Activated naive CD4-positive, alpha-beta T cell treated with anti-CD3 and anti-CD28 coated beads, Interleukin-2, amount 10 ng/mL, durations not matched to agents 5 hours and 36 hours (primary cell): ENCODE measurements around the gene NAPSA. TPM values are rescaled to one million over a fixed set of nuclear protein-coding genes. Genes with fewer than 3 reads are reported as not detected.

Experiments used
- total RNA-seq, 2 experiments: library from RNA; stranded (reverse); gene quantifications; one replicate each; pipeline ENCODE4 v1.2.3, GENCODE V29; 2021

NAPSA gene
- 1 to 10 TPM; 3.0 to 4.5 TPM for total RNA-seq

DNA sequence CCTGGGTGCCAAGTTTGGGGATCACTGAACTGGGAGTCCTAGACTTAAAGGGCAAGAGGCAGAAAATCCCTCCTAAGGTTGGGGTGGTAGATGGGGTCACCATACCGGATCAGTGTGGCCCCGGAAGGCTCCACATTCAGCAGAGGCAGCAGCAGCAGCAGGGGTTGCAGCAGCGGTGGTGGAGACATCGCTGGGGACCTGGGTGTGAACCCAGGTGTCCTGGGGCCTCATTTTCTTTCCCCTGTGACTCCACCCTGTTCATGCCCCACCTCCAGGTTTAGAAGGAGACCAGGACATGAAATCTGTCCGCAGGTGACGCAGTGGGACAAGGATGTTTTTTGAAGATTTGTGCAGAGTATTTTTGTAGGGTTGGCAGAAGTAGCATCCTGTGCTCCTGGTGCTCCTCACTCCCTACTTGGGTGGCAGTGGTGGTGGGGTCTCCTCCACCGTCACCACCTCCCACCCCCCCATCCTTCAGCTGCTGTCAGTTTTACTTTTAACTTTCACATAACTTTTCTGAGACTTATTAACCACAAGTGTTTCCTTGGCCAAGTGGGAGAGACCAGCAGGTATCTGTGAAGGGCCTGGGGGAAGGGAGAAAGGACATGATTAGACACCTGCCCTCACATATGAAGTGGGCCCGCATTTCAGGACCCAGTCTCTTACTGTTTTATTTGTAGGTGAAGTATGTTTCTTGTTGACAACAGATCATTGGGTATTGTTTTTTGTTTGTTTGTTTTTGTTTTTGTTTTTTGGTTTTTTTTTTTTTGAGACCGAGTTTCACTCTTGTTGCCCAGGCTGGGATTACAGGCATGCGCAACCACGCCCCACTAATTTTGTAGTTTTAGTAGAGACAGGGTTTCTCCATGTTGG is at the start of gene NAPSA:
Gene NAPSA (minus strand): TSS at position 206 of the 873 bp plus-strand sequence. CDS start 18 bp downstream, at position 188.

DNA sequence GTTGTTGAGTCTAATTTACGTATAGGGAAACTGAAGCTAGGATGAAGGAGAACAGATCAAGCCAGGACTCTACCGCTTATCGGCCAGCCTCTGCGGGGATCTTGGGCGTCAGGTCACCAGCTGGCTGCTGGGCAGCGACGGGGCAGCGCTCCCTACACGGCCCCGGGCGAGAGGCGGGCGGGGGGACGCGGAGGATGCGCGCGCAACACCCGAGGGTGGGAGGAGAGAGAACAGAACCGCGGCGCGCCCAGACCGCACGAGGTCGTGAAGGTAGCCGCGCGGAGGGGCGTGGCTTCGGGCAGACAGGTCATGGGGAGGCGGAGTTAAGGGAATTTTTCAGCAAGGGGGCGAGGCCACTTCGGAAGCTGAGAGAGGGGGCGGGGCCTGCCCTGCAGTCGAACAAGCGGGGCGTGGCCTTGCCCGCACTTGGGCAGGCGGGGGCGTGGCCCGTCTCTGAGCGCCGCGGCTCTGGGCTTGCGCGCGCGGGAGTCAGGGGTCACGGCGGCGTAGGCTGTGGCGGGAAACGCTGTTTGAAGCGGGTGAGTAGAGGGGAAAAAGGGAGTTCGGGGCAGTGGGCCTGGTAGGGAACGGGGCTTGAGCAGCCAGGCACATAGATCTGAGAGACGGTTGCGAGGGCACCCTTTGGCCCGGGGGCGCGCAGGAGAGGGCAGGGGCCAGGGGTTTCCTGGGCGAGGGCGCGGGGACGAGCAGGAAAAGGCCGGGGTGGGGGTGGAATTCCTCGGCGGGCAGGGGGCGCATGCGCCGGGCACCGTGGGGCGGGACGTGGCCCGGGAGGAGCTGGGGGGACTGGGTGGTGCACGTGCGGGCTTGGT is 18.6 kb upstream of the NAPSA start, which contains the start of gene POLD1:
Gene POLD1 (plus strand): TSS at position 496 of the 833 bp plus-strand sequence. CDS start 14,505 bp downstream, outside the sequence.

DNA sequence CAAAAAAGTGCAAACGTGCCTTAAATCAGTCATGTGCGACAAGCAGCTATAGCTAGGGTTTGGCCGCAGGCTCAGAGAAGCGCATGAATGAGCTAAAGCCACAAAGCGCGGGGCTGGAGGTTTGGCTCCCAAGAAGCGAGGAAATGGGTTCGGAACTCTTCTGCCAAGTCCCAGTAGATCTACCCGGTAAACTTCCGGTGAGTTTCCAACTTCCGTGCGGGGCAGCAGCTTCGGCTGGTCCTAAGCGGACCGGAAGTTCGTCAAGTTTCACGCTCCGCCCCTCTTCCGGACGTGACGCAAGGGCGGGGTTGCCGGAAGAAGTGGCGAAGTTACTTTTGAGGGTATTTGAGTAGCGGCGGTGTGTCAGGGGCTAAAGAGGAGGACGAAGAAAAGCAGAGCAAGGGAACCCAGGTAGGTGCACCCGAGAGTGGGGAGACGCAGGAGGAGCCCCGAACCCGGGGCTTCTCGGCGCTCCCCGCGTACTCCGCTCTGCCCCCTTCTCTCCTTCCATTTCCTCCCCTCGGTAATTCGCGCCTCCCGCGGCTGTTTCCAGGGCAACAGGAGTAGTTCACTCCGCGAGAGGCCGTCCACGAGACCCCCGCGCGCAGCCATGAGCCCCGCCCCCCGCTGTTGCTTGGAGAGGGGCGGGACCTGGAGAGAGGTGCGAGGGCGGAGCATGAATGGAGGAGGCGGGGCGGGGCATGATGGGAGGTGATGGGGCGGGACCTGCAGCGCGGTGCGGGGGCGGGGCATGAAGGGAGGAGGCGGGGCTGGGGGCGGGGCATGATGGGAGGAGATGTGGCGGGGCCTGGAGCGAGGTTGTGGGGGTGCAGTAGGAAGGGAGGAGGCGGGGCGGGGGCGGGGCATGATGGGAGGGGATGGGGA is 11.0 kb upstream of the NAPSA start, which contains the start of gene NR1H2:
Gene NR1H2 (plus strand): TSS at position 292 of the 885 bp plus-strand sequence. CDS start 1,149 bp downstream, outside the sequence.

DNA sequence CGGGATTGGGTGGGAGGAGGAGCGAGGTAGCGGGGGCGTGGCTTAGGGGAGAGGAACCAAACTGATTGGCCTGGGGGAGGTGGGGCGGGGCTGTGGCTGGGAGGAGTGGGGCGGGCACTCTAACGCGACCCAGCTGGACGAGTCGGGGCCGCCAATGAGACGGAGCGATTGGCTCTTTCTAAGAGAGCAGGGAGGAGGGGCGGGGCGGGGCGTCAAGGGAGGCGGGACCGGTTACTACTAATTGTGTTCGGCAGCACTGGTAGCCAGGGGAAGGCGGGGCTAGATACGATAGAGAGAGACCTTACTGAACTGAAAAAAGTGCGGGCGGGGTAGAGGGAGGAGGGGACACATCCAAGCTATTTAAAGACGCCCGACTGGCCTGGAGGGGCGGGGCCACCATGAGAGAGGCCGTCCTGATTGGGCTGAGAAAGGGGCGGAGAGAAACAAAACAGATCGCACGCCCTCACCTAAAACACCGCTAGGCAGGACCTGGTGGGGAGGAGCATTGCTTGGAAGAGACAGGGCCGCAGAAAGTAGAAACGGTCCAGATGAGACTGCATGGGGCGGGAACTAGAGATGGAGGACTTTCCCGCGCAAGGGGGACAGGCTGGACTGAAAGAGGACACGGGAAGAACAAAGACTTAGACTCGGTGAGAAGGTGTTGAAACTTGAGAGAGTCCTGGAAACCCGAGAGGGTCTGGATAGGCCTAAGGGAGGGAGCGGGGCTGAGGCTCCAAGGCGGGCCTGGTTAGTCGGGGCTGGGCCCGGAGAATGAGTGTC is 36.1 kb downstream of the NAPSA start, which contains the start of gene KCNC3:
Gene KCNC3 (minus strand): TSS at position 232 of the 780 bp plus-strand sequence. CDS start 295 bp downstream, outside the sequence.

Other genes with a start within 250 kb of the NAPSA start
- not detected for gene IZUMO2, start 202.4 kb downstream of the NAPSA start, total RNA-seq
- gene MYH14, start 162.0 kb downstream of the NAPSA start, total RNA-seq: not detected
- gene KCNC3, start 36.3 kb downstream of the NAPSA start, total RNA-seq: 1 to 10 TPM; 4.3 to 4.9 TPM
- 10 to 100 TPM; 68.9 to 73.9 TPM for gene NR1H2, start 10.8 kb upstream of the NAPSA start, total RNA-seq
- 100 to 1,000 TPM; 108 to 116 TPM for gene POLD1, start 18.7 kb upstream of the NAPSA start, total RNA-seq
- under 1 TPM; 0.53 to 0.73 TPM for gene SPIB, start 53.3 kb upstream of the NAPSA start, total RNA-seq
- under 1 TPM; 0.12 to 0.66 TPM for gene MYBPC2, start 67.3 kb upstream of the NAPSA start, total RNA-seq
- gene EMC10, start 110.9 kb upstream of the NAPSA start, total RNA-seq: 10 to 100 TPM; 65.7 to 66.9 TPM
- gene GARIN5A, start 111.2 kb upstream of the NAPSA start, total RNA-seq: under 1 TPM in 1 of 2 experiments, not detected in 1; 0.15 TPM
- 10 to 100 TPM; 39.2 to 42.9 TPM for gene JOSD2, start 145.6 kb upstream of the NAPSA start, total RNA-seq
- not detected for gene ASPDH, start 148.3 kb upstream of the NAPSA start, total RNA-seq
- gene LRRC4B, start 202.8 kb upstream of the NAPSA start, total RNA-seq: not detected